RPMI7951 (cell line): ENCODE results near the gene LLCFC1. TPM values are rescaled to one million over a fixed set of nuclear protein-coding genes. Genes with fewer than 3 reads are reported as not detected.

Source experiments
- DNase-seq: peaks from one replicate; pipeline ENCODE4 v3.0.0-alpha.2; 2012; ENCODE audit warnings: low read depth
- total RNA-seq: library from RNA; depleted of rRNA; stranded (reverse); fragments of >200 nt; shearing (Covaris generic); gene quantifications from 2 replicates; pipeline ENCODE4 v1.2.3, GENCODE V29; 2014; rRNA removed

The LLCFC1 gene
- total RNA-seq = not detected in 2 replicates

DNA sequence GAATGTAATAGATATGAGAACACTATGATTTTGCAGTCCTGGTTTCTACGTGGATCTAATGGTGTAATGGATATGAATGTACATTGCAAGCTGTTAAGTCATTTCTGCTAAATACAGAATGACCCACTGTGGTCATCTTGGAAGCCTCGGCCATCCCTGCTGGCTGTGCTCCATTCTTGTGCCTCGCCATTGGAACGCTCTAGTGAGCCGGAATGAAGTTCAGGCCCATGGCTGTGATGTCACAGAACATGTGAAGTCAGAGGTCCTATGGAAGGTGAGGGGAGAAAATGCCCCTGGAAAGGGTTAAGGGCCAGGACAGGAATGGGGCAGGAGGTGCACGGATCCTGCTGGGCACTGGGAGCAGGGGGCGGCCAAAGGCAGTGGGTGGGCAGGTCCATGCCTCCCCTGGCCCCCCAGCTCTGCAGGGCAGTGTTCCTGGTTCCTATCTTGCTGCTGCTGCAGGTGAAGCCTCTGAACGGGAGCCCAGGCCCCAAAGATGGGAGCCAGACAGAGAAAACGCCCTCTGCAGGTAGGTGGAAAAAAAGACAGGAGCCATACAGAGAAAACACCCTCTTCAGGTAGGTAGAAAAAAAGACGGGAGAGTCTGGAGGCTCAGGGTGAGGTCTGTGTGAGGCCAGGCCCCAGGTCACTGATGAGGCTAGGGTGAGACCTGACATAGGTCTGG lies at the start of gene LLCFC1:
TSS of gene LLCFC1 (plus strand) at position 259 of the 685 bp plus-strand sequence. CDS start at position 397, 138 bp downstream.
- DNase-seq = no peak

GRCh38 chr7:142889816-142890215 lies 49.5 kb upstream of the LLCFC1 start:
- DNase-seq = no peak

GRCh38 chr7:142890874-142891485 lies 48.3 kb upstream of the LLCFC1 start:
- DNase-seq = no peak

- no peak for DNase-seq
These were observed 47.7 kb upstream of the LLCFC1 start for GRCh38 chr7:142891490-142892082.

GRCh38 chr7:142892951-142893350 lies 46.3 kb upstream of the LLCFC1 start:
- no peak for DNase-seq

DNA sequence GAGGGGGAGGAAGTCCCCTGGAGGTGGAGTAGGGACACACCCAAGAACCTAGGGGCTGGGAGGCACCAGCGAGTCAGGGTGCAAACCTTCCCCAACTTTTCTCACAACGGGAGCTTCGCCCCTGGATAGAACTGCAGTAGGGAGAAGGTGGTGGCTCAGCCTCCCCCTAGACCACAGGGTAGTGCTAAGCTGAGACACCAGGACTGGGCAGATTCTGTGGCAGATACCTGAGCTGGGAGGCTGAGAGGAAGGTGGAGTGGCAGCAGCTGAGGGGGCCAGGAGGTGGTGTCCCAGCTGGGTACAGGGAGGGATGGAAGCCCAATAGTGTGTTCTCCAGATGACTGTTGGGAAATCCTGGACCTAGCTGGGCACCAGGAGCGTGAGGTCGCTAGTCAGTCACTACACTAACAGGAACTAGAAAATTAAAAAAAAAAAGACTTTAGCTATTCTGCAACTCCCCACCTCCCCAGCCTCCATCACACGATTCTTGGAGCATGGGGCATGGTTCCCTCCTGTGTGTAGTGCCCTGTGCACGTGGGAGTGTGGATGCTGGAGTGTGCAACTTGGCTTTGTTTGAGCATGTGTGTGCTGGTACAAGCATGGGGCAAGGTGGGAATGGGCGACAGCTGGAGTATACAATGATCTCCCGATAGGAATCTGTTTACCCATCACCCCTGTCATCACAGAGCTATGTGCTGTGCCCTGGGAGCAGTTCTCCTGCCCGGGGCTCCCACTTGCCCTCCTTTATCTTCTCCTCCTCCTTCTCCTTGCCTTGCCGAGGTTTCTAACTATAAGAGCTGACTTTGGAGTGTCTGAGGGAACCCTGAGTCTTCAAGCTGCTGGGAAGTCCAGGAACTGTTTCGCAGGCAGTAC lies 44.9 kb upstream of the LLCFC1 start:
- DNase-seq = no peak

DNA sequence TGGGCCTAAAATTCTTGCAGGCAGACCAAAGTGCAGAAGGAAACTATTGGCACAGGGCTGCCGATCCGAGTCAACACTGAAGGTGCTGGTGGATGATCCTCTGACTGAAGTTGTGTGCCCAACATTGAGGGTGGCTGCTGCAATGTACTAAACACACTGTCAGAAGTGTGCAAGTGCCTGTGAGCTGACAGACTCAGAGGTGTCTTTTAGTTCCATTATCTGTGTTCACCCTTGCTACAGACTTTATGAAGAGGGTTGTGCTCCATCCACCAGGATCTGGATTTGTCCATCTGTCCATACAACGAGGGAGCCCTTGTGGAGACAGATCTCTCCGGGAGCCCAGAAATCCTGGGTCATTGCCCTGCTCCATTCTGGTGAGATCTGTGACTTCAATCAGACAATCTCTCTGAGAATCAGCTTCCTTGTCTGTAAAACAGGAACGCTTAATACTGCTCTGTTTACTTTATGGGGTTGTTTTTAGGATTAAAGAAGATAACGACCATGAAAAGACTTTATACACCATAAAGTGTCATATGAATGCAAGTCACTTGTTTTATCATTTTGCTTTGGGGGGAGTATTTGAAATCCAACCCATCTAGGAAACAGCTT lies 44.2 kb upstream of the LLCFC1 start:
- no peak for DNase-seq

GRCh38 chr7:142896151-142896550 lies 43.1 kb upstream of the LLCFC1 start:
- DNase-seq = no peak

DNA sequence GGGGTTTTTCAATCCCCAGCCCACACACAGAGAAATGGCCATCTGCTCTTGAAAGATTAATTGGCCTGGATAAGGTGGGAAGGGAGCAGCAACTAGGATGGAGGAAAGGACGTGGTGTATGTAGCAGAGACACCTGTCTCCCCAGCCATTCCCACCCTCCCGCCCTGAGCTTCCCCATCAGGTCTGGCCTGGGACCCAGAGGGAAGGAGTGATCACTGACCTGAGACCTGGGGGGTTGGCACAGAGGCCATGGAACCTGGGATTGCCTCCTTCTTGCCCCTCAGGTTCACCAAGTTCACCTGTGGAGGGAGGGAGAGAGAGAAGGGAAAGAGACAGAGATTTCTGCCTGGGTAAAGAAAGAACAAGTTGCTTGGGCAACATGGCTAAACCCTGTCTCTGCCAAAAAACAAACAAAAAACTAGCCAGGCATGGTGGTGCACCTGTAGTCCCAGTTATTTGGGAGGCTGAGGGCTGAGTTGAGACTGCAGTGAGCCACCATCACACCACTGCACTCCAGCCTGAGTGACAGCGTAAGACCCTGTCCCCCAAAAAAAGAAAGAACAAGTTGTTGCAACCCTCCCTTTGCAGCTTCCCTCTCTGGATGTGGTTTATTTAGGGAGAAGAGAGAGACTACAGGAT lies 42.4 kb upstream of the LLCFC1 start:
- no peak for DNase-seq

DNA sequence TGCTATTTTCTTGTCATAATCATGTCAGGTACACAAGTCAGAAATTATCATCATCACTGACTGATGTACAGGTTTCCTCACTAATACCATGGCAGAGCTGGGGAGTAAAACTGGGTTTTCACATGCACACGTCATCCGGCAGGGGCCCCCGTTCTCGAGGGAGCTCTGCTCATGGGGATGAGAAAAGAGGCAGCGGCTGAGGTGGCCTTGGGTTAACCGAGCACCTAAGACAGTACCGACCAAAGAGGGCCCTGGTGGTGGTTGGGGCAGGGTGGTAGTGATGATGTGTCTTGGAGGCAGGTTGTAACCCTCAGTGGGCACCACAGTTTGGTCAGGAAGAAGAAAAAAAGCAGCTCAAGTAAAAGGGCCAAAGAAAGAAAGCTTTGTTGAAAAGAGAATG lies 41.6 kb upstream of the LLCFC1 start:
- DNase-seq = no peak

DNA sequence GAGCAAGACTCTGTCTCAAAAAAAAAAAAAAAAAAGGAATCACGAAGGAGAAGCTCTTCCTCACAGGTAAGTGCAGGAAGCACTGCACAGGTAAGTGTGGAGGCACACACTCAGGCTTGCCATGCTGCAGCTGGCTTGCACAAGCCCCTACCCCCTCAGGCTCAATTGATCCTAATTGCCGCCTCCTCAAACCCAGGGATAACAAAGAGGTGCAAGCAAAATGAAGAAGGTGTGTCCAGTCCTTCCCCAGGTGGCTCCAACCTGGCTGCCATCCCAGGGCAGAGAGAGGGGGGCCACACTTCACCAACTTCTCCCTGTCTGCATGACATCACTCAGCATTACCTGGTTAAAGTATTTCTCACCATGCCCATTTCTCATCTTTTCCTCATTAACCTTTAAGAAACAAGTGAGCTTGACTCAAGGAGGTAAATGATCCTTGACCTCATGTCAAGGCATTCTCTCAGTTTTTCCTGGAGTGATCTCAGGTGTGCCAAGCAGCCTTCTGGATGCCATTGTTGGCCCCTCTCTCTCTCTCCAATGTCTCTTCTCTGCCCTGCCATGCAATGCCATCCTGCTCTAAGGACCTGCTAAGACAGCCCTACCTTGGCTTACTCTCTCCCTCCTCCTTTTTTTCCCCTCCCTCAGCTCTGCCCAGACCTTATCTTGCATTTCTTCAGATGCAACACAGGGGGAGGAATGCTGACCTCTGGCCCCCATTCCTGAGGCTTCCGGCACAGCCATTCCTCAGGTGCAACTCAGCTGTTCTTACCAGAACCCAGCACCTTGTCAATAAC lies 40.7 kb upstream of the LLCFC1 start:
- DNase-seq = no peak

- DNase-seq = no peak
These were observed 39.6 kb upstream of the LLCFC1 start for GRCh38 chr7:142899661-142900060.

- DNase-seq = no peak
These were observed 37.6 kb upstream of the LLCFC1 start for GRCh38 chr7:142901426-142902259.

GRCh38 chr7:142904128-142904527 lies 35.2 kb upstream of the LLCFC1 start:
- DNase-seq = no peak

DNA sequence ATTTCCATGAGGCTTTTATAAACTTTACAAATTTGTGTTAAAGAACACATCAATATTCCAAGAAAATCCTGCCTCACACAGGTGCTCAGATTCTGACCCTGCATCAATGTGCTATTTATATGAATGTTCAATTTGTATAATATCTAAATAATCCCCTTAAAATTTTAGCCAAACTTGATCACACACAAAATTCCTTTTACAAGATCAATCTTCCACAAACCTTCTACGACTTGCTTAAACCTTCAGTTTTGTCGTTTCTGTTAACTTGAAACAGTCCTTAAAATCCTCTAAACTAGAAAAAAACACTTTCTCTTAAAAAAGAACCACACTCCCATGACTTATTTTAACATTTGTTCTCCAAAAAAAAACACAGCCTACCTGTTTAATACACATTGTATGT lies 33.5 kb upstream of the LLCFC1 start:
- DNase-seq = no peak

GRCh38 chr7:142906643-142907042 lies 32.6 kb upstream of the LLCFC1 start:
- no peak for DNase-seq

DNA sequence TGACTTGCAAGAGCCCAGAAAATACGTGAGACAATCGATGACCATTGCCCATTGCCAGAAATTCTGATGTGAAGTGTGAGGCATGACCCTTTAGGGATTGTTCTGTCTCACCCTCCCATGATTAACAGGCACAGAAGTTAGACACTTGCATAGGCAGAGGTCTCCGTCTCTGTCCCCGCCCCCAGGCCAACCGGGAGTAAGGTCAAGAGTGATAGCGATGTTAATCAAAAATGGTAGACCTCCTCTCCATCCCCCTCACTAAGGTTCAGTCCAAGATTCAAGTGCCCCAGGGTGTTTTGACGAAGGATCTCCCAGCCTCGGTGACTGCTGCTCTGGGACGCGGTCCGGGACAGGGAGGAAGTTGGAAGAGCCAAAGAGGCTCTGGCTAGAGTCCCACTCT lies 31.0 kb upstream of the LLCFC1 start:
- no peak for DNase-seq

GRCh38 chr7:142908921-142909890 lies 30.1 kb upstream of the LLCFC1 start:
- DNase-seq = peak; percentile 14
